Epithelial cell of esophagus (primary cell): ENCODE data around the gene SLC26A6.
A peak's percentile ranks its signal among the peaks of the same experiment; 100 is the strongest.

Experiments
- DNase-seq: peaks from one replicate; pipeline ENCODE4 v3.0.0; 2010; ENCODE audit warnings: low read depth
- H3K4me3 ChIP-seq: 2 replicates; pipeline ENCODE4 v1.5.1; 2011; ENCODE audit warnings: mild to moderate bottlenecking, low read length, control low read depth
- TF ChIP-seq, protein P1 (sequence below): IDR thresholded peaks from 2 replicates; pipeline ENCODE4 v1.5.1; 2011; ENCODE audit warnings: low read depth, mild to moderate bottlenecking, low read length, control low read depth, inconsistent platforms; ENCODE audit not compliant: insufficient read depth; ENCODE audit errors: missing control alignments

The SLC26A6 gene

DNA sequence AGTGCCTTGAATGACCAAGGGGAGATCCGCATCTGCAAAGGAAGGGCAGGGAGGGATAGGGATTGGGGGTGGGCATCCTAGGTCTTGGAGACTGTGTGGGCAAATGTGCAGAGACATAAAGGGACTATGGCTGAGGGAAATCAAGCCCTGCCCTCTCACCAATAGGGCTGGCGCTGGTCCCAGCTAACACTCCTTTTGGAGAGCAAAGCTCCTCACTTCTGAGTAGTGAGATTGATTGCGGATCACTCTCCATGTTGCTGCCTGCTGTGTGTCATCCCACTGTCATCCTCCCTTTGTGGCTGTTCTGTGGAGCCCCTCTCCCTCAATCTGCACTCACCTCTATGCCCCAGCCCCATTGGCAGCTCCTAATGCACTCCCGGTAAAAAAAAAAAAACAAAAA is 29.7 kb upstream of the SLC26A6 start:
- no peak overlapping the region for H3K4me3 ChIP-seq
- TF ChIP-seq, protein P1, sequence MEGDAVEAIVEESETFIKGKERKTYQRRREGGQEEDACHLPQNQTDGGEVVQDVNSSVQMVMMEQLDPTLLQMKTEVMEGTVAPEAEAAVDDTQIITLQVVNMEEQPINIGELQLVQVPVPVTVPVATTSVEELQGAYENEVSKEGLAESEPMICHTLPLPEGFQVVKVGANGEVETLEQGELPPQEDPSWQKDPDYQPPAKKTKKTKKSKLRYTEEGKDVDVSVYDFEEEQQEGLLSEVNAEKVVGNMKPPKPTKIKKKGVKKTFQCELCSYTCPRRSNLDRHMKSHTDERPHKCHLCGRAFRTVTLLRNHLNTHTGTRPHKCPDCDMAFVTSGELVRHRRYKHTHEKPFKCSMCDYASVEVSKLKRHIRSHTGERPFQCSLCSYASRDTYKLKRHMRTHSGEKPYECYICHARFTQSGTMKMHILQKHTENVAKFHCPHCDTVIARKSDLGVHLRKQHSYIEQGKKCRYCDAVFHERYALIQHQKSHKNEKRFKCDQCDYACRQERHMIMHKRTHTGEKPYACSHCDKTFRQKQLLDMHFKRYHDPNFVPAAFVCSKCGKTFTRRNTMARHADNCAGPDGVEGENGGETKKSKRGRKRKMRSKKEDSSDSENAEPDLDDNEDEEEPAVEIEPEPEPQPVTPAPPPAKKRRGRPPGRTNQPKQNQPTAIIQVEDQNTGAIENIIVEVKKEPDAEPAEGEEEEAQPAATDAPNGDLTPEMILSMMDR: no peak
- DNase-seq: no peak

DNA sequence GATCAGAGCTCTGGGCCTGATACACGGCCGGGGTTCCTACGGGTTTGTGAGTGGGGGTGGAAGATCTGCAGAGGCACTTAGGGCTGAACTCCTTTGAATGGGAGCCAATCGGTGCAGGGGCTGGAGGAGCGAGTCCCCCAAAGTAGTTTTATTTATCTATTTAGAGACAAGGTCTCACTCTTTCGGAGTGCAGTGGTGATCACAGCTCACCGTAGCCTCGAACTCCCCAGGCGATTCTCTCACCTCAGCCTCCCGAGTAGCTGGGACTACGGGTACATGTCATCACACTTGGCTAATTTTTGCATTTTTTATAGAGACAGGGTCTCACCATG is 29.0 kb upstream of the SLC26A6 start:
- TF ChIP-seq, protein P1: no peak
- peak overlapping the region; percentile 14 for H3K4me3 ChIP-seq
- no peak for DNase-seq

DNA sequence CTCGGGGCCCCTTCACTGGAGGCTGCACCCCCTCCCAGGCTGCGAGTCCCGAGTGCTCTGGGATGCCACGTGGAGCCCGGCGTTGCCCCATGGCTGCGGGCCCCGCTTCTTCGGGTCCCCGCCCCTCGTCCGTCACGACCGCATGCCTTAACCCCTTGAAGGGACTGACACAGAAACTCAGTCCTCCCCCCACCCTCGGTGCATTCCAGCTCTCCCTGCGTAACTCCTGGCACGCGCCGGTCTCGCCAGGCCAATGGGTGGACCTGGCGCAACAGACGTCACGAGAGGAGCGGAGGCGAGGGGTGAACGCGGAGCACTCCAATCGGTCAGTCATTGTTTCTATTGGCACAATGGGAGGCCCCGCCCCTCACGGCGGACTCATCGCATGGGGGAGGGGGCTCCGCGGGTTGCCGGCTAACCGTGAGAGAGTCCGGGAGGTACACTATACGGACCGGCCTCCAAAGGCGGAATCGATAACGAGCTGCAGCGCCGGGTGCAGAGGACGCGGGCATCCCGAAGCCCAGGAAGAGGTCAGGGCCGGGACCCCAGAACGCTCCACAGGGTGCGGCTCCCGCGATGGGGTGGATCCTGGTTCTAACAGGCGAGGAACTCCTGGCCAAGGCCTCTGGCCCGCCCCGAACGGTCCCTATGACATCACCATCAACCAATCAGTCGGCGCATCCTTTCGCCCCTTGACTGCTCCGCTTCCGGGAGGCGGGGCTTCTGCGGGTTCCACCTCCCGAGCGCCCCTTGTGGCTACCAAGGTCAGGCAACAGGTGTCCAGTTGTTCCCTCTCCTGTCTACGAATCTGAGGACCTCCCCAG is 28.4 kb upstream of the SLC26A6 start:
- peak overlapping the region; percentile 72 for H3K4me3 ChIP-seq
- TF ChIP-seq, protein P1: peak; percentile 75
- DNase-seq: peak; percentile 100

DNA sequence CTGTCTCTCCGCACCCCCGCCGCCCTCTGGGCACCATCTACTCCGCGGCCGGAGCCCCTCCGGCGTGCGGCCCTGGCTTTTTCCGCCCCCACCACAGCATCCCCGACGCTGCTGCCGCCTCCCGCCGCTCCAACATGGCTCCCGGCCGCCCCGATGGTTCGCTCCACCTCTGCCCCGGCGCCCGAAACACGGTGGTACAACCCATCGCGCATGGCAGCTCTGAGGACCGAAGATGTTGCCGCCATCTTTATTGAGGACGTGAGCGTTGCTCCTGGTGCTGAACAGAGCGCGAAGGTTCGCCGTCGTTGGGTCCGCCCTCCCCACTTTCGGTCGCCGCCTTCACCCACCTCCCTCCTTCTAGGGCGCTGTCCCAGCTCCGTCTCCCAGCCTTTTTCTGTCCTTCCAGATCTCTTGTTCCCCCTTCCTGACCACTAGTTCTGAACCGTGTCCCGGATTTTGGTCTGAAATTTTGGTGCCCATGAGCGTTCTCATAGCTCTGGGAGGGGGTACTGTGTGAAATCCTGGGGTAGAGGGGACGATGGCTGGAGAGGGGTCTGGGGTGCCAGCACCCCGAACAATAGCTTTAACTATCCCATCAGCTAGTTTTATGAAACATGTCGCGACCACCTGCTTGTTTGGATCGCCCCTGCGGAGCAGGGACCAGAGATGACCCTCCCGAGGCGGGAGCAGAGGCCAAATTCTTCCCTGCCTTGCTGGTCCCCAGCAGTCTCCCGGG is 27.7 kb upstream of the SLC26A6 start, which contains the start of gene CELSR3:
CELSR3 (minus strand) TSS at position 134 of the 736 bp plus-strand sequence. CDS start 252 bp downstream, outside the sequence.
- H3K4me3 ChIP-seq: peak within 1 kb of the TSS; percentile 72
- peak; percentile 96 for DNase-seq
- TF ChIP-seq, protein P1: no peak

DNA sequence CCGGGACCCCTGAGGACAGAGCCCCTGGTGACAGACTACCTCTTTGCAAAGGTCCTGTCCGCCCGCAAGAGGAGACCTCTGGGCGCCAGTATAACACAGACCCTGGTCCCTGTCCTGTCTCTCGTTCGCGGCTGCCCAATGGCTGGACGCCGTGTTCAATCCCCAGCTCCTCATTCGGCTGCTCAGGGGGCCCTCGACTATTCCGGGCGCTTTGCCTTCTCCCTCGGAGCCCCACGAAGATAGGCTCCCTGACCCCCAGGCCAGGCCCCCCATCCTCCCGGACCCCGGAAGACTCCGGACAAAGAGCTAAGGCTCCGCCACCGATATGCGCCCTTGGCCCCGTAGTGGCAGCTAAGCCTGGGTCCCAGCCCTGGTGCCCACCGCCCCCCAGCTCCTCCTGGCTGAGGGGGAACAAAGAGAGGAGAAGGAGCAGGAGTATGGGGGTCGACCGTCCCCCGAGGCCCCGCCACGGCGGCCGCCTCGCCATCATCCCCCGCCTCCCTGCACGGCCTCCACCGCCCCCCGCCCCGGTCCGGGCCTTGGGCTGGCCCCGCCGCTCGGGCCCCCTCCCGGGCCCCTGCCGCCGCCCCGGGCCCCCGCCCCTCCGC is 27.0 kb upstream of the SLC26A6 start:
- no peak for DNase-seq
- H3K4me3 ChIP-seq: peak overlapping the region; percentile 16
- TF ChIP-seq, protein P1: no peak

DNA sequence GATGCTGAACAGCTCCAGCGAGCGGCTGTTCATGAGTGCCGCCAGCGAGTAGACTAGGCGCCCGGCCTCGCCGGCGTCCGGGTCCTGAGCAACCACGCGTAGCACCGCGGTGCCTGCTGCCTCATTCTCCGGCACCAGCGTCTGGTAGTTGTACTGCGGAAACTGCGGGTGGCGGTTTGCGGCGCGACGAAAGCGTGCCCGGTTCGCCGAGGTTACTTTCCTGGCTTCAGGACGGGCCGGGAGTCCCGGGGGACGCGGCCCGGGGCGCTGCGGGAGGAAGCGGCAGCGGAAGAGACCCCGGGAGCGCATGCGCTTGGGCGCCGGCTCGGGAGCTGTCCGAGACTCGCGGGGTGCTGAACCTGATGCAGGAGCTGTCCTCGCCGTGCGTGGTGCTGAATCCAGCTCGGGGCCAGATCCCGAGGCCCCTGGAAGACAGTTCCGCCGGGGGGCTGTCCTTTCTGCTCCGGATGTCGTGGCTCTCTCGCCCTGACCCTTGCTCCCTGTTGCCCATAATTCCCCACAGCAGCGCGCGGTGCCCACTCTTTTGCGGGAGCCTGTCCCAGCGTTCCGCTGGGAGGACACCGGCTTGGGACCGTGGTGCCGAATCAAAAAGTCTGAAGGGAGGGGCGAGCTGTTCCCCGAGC is 26.4 kb upstream of the SLC26A6 start:
- peak; percentile 61 for DNase-seq
- peak overlapping the region; percentile 33 for H3K4me3 ChIP-seq
- TF ChIP-seq, protein P1: no peak
